SH-SY5Y (cell line): Measurements from ENCODE around the gene GALNT5.

Experiments used
- GATA2 ChIP-seq: IDR thresholded peaks from 2 replicates; pipeline ENCODE4 v1.6.1; 2011; ENCODE audit warnings: mild to moderate bottlenecking, low read depth, low read length
- GATA3 ChIP-seq: IDR thresholded peaks from 2 replicates; pipeline ENCODE4 v1.6.1; 2011; ENCODE audit warnings: low read depth, mild to moderate bottlenecking, low read length, moderate library complexity

The GALNT5 gene

GRCh38 chr2:157257312-157258252 is at the start of gene GALNT5:
GALNT5 (plus strand) TSS chr2:157257705; CDS start chr2:157258083, 378 bp downstream.
- TF ChIP-seq GATA2: no peak
- TF ChIP-seq GATA3: no peak

- TF ChIP-seq GATA2 (no peak), GATA3 (no peak)
Observed at GRCh38 chr2:157216286-157216965, 41.1 kb upstream of the GALNT5 start.

- TF ChIP-seq GATA3 (no peak), GATA2 (no peak)
Observed at GRCh38 chr2:157217409-157217808, 40.1 kb upstream of the GALNT5 start.

GRCh38 chr2:157218911-157219310 is 38.6 kb upstream of the GALNT5 start:
- no peak for TF ChIP-seq GATA3
- TF ChIP-seq GATA2: no peak

GRCh38 chr2:157220502-157220901 is 37.0 kb upstream of the GALNT5 start:
- TF ChIP-seq GATA2 (no peak), GATA3 (no peak)

- TF ChIP-seq GATA3 (no peak), GATA2 (no peak)
Observed at GRCh38 chr2:157221394-157221988, 36.0 kb upstream of the GALNT5 start.

GRCh38 chr2:157223624-157224205 is 33.8 kb upstream of the GALNT5 start:
- TF ChIP-seq GATA3 (no peak), GATA2 (no peak)

- TF ChIP-seq GATA2 (no peak), GATA3 (no peak)
Observed at GRCh38 chr2:157227592-157227991, 29.9 kb upstream of the GALNT5 start.

- TF ChIP-seq GATA2: no peak
- TF ChIP-seq GATA3: no peak
Observed at GRCh38 chr2:157228946-157229345, 28.6 kb upstream of the GALNT5 start.

- TF ChIP-seq GATA3 (no peak), GATA2 (no peak)
Observed at GRCh38 chr2:157229572-157229971, 27.9 kb upstream of the GALNT5 start.

GRCh38 chr2:157231476-157231875 is 26.0 kb upstream of the GALNT5 start:
- no peak for TF ChIP-seq GATA2
- TF ChIP-seq GATA3: no peak

GRCh38 chr2:157233506-157233905 is 24.0 kb upstream of the GALNT5 start:
- no peak for TF ChIP-seq GATA2
- no peak for TF ChIP-seq GATA3

- TF ChIP-seq GATA3 (no peak), GATA2 (no peak)
Observed at GRCh38 chr2:157236404-157236803, 21.1 kb upstream of the GALNT5 start.

- TF ChIP-seq GATA2: no peak
- no peak for TF ChIP-seq GATA3
Observed at GRCh38 chr2:157238296-157238695, 19.2 kb upstream of the GALNT5 start.
